ENCODE measurements around the gene UBXN7.
"Not testable (repeated sequence)": the region's sequence is repeated elsewhere in the genome, so short reads cannot be mapped to it uniquely, and the experiment has no call there.

The UBXN7 gene

GRCh38 chr3:196314597-196314996 is 117.6 kb downstream of the UBXN7 start:
- no peak for DNase-seq

- not testable (repeated sequence) for DNase-seq
These were observed 118.1 kb downstream of the UBXN7 start for GRCh38 chr3:196314086-196314485.

GRCh38 chr3:196302960-196303359 is 129.3 kb downstream of the UBXN7 start:
- not testable (repeated sequence) for DNase-seq

- not testable (repeated sequence) for DNase-seq
These were observed 129.7 kb downstream of the UBXN7 start for GRCh38 chr3:196302551-196302950.

GRCh38 chr3:196298521-196298920 is 133.7 kb downstream of the UBXN7 start:
- DNase-seq: no peak
